ENCODE measurements around the gene WDR73.

Gene WDR73

GRCh38 chr15:84609818-84610525, 44.1 kb downstream of the WDR73 start:
- no peak for DNase-seq

- no peak for DNase-seq
Observed at GRCh38 chr15:84608707-84609284, 45.3 kb downstream of the WDR73 start.

- no peak for DNase-seq
Observed at GRCh38 chr15:84606653-84607120, 47.4 kb downstream of the WDR73 start.

DNA sequence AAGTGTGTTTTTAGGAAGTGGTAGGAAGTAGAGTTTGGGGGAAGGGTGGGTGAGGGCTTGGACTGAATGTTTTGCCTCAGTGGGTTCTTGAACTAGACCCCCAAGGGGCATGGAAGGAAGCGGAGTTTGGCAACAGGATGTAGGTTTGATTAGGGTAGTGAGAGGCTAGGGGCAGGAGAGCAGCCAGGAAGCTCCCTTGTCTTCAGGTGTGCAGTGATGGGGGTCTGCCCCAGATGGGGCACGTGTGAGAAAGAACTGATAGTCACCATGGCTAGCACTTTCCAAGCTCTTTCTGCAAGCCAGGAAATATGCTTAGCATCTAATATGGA, 48.6 kb downstream of the WDR73 start:
- DNase-seq: no peak

DNA sequence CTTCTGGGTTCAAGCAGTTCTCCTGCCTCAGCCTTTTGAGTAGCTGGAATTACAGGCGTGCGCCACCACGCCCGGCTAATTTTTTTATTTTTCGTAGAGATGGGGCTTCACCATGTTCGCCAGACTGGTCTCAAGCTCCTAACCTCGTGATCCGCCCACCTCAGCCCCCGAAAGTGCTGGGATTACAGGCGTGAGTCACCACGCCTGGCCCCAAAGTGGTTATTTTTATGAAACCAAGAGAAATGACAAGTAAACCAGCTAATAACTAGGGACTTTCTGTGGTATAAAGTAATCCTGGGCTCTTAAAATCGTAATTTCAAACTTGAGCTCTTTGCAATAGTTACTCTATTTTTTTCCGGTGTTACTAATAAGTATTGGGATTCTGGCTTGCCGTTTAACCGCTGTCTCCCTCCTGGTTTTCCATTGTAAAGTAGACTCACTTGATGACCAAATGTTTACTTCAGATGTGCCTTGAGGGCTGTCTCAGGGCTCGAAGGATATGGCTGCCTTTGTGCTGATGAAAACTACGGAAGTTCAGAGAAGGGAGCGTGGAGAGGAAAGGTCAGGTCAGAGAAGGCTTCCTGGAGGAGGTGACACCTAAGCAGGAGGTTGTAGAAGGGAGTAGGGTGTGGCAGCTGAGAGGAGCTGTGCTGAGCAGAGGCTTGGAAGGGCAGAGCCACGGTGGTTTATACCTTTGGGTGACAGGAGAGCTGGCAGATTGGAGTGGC, 49.1 kb downstream of the WDR73 start:
- DNase-seq: peak; percentile 15 to 37

GRCh38 chr15:84603630-84604379, 50.3 kb downstream of the WDR73 start:
- DNase-seq: no peak

DNA sequence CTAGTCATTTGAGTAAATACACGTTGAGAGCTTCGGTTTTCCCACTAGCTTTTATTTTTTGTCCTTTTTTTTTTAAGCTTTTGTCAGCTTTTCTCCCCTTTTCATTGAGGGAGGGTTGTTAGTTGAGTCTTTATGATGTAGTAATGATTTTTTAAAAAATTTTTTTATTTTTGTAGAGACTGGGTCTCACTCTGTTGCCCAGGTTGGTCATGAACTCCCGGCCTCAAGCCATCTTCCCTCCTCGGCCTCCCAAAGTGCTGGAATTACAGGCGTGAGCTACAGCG, 52.6 kb downstream of the WDR73 start:
- DNase-seq: no peak

- peak; percentile 90 to 92 for DNase-seq
Observed at GRCh38 chr15:84600687-84601554, 53.2 kb downstream of the WDR73 start, which contains the start of gene ZSCAN2. Gene ZSCAN2, plus strand, starts transcription at chr15:84601009. Its CDS starts 2,919 bp downstream, at chr15:84603928.

GRCh38 chr15:84600331-84600686, 53.8 kb downstream of the WDR73 start:
- peak; percentile 43 to 60 for DNase-seq

DNA sequence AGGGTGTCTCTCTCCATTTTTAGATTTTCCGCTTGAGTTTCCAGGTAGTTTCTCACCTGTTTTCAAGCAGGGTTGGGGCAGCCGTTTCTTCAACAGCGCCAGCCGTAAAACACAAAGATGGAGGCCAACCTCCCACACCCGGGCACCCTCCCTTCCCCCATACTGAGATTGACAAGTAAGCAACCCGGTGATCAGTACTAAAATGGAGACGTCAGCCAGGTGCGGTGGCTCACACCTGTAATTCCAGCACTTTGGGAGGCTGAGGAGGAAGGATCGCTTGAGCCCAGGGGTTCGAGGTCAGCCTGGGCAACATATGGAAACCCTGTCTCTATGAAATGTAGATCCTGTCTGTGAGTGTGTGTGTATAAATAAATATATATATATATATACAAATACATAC, 54.2 kb downstream of the WDR73 start:
- no peak for DNase-seq

DNA sequence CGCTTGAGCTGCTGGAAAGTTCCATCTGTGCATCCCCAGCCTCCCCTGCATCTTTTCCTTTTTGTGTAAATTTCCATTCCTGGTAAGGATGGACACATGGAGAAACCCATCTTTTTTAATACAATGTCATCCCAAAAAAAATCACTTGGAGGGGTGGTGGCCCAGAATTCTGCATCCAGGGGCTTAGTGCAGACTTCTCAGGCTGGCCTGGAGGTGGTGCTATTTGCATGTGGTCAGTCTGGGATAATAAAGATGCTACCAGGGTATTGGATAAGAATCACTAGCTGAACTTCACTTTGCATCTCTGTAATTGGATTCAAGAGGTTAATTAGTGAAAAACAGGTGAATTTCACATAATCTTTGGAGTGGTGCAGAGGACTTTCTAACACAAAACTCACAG, 55.1 kb downstream of the WDR73 start:
- no peak for DNase-seq

DNA sequence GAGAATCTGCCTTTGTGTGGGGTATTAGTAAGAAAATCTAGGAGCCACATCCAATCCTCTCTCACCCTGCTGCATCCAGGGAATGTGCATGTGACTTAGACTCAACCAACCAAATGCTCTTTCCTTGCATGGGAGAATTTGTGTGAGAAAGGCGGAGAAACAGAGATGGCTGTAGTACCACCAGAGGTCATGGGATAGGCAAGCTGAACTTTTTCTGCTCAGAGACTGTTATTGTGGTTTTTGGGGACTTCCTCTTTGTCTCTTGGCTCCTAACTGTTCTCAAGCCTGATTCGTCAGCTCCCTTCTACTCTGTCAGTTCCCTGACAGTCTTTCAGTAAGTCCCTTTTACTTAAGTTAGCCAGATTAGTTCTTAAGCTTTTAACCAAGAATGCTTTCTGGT, 55.8 kb downstream of the WDR73 start:
- DNase-seq: no peak

DNA sequence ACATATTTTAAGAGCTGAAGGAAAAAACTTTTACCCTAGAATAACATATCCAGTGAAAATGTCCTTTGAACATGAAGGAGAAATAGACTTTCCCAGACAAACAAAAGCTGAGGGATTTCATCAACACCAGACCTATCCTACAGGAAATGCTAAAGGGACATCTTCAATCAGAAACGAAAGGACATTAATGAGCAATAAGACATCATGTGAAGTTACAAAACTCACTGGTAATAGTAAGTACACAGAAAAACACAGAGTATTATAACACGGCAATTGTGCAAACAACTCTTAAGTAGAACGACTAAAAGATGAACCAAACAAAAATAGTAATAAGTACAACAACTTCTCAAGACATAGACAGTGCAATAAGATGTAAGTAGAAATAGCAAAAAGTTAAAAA, 56.8 kb downstream of the WDR73 start:
- DNase-seq: no peak

- DNase-seq: no peak
Observed at GRCh38 chr15:84595660-84596059, 58.4 kb downstream of the WDR73 start.

GRCh38 chr15:84594617-84595290, 59.3 kb downstream of the WDR73 start:
- DNase-seq: no peak

- DNase-seq: no peak
Observed at GRCh38 chr15:84591815-84592214, 62.3 kb downstream of the WDR73 start.

DNA sequence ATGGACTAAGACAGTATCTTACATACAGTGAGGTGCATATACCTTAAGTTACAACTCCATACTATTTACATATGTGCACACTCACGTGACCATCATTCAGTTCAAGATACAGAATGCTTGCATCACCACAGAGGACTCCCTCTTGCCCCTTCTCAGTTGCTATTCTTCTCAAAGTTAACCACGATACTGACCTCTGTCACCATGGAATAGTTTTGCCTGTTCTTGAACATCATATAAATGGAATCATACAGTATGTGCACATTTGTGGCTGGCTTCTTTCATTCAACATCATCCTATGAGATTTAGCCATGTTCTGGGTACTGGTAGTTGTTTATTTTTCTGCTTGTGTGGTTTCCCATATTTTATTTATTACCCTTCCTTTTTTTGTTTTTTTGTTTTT, 63.7 kb downstream of the WDR73 start:
- DNase-seq: no peak
